ENCODE data around the gene MTOR. TPM values are rescaled to one million over a fixed set of nuclear protein-coding genes. Genes with fewer than 3 reads are reported as not detected.
"Not testable (repeated sequence)": the region's sequence is repeated elsewhere in the genome, so short reads cannot be mapped to it uniquely, and the experiment has no call there.

The MTOR gene
- total and polyA plus RNA-seq, 2 donors, result 25.2 to 31.3 TPM

DNA sequence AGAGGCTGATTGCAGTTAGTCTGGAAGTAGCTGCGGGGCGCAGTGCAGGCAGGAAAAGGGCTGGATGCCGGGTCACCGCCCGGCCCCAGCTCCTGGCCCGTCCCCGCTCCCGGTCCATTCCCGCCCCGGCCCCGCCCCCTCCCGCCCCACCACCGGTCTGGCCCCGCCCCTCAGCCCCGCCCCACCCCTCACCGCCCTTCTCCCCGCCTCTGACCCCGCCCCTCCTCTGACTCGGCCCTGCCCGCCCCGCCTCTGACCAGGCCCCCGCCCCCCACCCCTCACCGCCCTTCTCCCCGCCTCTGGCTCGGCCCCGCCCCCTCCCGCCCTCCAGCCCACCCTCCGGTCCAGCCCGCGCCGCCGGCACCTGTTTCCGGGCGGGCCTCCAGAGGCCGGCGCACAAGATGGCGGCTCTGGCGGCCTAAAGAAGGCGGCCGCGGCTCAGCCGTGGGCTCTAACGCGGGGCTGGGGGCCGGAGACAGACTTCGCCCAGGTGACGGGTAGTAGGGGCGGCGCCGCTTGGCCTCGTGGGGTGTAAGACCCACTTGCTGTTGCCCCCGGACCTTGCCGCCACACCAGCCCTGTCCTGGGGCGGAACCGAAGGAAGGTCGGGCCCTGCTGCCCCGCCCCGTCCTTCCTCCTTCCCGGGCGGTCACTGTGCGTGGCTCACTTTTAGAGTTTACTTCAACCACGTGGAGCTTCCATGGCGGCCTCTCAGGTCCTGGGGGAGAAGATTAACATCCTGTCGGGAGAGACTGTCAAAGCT, 10.7 kb upstream of the MTOR start, which contains the start of gene UBIAD1:
TSS of gene UBIAD1 (plus strand) at position 367 of the 763 bp plus-strand sequence. CDS start at position 701, 334 bp downstream.
- 1% methylated on average over 54 of the region's 64 CpGs for WGBS
- peak within 1 kb of the TSS; percentile 86 to 91 for H3K27ac ChIP-seq (ENCODE audit: low read depth in 1 of 2, low read length in 1 of 2)

DNA sequence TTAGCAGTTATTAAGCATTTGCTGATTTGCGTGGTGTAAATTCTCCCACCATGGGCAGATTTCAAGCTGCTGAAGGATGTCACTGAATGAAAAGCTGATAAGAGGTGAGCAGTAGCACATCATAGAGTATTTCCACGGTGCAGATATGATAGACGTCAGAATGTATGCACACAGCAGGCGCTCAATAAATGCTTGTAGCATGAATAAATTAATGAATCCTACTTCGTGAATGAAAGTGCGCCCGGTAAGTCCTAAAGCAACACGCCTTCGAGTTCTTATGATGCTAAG, 10.1 kb upstream of the MTOR start:
- no peak for DNase-seq (ENCODE audit: low read depth in 6 of 9, low spot score in 9 of 9)
- Histone ChIP-seq H3K4me1 (ENCODE audit: control insufficient read depth in 2 of 2, insufficient read depth in 2 of 2, low read length in 2 of 2) (peaks cover 17 to 25% of the 10 kb centered on the region in 2 donors), H3K27ac (ENCODE audit: low read depth in 1 of 2, low read length in 1 of 2) (no peak overlapping the region), H3K36me3 (ENCODE audit: control insufficient read depth in 2 of 2, insufficient read depth in 2 of 2, low read length in 1 of 2) (peaks cover 4 to 5% of the 10 kb centered on the region in 2 donors), H3K4me3 (ENCODE audit: low read length in 2 of 2) (peak overlapping the region; percentile 34 to 41), H3K9me3 (ENCODE audit: control insufficient read depth in 2 of 2, insufficient read depth in 1 of 2, low read length in 1 of 2) (peaks cover 0 to 3% of the 10 kb centered on the region in 2 donors), H3K27me3 (ENCODE audit: control insufficient read depth in 2 of 2, insufficient read depth in 1 of 2, low read length in 1 of 2) (no peaks in the 10 kb centered on the region)
- 24% methylated on average over 9 of the region's 9 CpGs for WGBS

More for the DNA sequence above, 10.7 kb upstream of the MTOR start, which contains the start of gene UBIAD1:
- DNase-seq (ENCODE audit: low read depth in 6 of 9, low spot score in 9 of 9), result peak in 7 of 9 donors; percentile 61 to 91 (median 79)
- H3K4me1 ChIP-seq (ENCODE audit: control insufficient read depth in 2 of 2, insufficient read depth in 2 of 2, low read length in 2 of 2), result peaks cover 17 to 25% of the 10 kb centered on the region in 2 donors
- no peaks in the 10 kb centered on the region for H3K27me3 ChIP-seq (ENCODE audit: control insufficient read depth in 2 of 2, insufficient read depth in 1 of 2, low read length in 1 of 2)
- peak within 1 kb of the TSS; percentile 97 to 98 for H3K4me3 ChIP-seq (ENCODE audit: low read length in 2 of 2)
- H3K9me3 ChIP-seq (ENCODE audit: control insufficient read depth in 2 of 2, insufficient read depth in 1 of 2, low read length in 1 of 2), result peaks cover 0 to 3% of the 10 kb centered on the region in 2 donors
- peaks cover 4 to 5% of the 10 kb centered on the region in 2 donors for H3K36me3 ChIP-seq (ENCODE audit: control insufficient read depth in 2 of 2, insufficient read depth in 2 of 2, low read length in 1 of 2)

DNA sequence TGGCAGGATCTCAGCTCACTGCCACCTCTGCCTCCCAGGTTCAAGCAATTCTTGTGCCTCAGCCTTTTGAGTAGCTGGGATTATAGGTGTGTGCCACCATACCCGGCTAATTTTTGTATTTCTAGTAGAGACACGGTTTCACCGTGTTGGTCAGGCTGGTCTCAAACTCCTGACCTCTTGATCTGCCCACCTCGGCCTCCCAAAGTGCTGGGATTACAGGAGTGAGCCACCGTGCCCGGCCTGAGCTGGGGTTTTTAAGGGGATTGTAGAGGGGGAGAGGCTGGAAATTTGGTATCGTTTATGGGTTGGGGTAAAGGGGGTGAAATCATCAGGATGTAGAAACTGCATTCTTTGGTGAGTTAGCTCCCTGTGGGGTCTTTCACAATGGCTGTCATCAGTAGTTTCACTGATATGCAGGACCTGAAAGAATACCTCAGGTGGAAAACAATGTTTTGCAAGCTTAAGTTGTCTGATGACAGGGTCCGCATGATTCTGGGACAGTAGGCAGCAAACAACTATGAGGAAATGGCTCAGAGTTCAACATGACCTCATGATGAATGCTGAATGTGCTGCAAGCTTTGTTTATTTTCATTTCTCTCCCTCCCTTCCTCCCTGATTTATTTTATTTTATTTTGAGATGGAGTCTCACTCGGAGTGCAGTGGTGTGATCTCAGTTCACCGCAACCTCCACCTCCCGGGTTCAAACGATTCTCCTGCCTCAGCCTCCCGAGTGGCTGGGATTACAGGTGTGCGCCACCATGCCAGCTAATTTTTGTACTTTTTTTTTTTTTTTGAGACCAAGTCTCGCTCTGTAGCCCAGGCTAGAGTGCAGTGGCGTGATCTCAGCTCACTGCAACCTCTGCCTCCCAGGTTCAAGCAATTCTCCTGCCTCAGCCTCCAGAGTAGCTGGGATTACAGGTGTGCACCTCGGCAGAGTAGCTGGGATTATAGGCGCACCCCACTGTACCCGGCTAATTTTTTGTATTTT, 5.3 kb upstream of the MTOR start:
- 94% methylated on average over 19 of the region's 19 CpGs for WGBS
- H3K36me3 ChIP-seq (ENCODE audit: control insufficient read depth in 2 of 2, insufficient read depth in 2 of 2, low read length in 1 of 2); H3K4me3 ChIP-seq (ENCODE audit: low read length in 2 of 2); H3K27me3 ChIP-seq (ENCODE audit: control insufficient read depth in 2 of 2, insufficient read depth in 1 of 2, low read length in 1 of 2); DNase-seq (ENCODE audit: low read depth in 6 of 9, low spot score in 9 of 9); H3K4me1 ChIP-seq (ENCODE audit: control insufficient read depth in 2 of 2, insufficient read depth in 2 of 2, low read length in 2 of 2); H3K27ac ChIP-seq (ENCODE audit: low read depth in 1 of 2, low read length in 1 of 2); H3K9me3 ChIP-seq (ENCODE audit: control insufficient read depth in 2 of 2, insufficient read depth in 1 of 2, low read length in 1 of 2): not testable (repeated sequence)

DNA sequence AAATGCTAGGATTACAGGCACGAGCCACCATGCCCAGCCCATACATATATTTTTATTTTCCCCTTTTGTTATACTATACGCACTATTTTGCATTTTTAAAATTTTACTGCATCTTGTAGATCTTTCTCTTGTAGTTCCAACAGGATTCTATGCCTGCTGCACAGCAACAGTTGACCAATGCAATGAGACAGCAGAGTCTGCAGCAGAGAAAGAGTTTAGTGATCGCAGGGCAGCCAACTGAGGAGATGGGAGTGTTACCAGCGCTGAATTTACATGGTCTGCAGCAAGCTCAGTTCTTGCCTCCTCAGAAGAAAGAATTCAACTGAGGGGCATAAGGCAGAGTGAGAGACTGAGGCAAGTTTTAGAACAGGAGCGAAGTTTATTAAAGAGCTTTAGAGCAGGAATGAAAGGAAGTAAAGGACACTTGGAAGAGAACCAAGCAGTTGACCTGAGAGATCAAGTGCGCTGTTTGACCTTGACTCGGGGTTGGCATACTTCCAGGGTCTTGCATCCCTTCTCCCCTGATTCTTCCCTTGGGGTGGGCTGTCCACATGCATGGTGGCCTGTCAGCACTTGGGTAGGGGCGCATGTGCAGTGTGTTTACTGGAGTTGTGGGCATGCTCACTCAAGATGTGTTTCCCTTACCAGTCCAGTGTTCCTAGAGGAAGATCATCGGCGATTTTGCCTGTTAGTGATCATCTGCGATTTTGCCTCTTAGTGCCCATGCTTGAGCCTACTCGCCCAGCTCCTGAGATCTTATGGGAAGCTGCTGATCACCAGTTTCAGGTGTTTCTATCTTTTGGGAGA, 4.1 kb upstream of the MTOR start:
- DNase-seq (ENCODE audit: low read depth in 6 of 9, low spot score in 9 of 9), result no peak
- Histone ChIP-seq H3K27me3 (ENCODE audit: control insufficient read depth in 2 of 2, insufficient read depth in 1 of 2, low read length in 1 of 2) (no peaks in the 10 kb centered on the region), H3K4me3 (ENCODE audit: low read length in 2 of 2) (no peak overlapping the region), H3K36me3 (ENCODE audit: control insufficient read depth in 2 of 2, insufficient read depth in 2 of 2, low read length in 1 of 2) (no peaks in the 10 kb centered on the region), H3K27ac (ENCODE audit: low read depth in 1 of 2, low read length in 1 of 2) (no peak overlapping the region), H3K9me3 (ENCODE audit: control insufficient read depth in 2 of 2, insufficient read depth in 1 of 2, low read length in 1 of 2) (no peaks in the 10 kb centered on the region), H3K4me1 (ENCODE audit: control insufficient read depth in 2 of 2, insufficient read depth in 2 of 2, low read length in 2 of 2) (peaks cover 3 to 8% of the 10 kb centered on the region in 2 donors)
- WGBS, result 96% methylated on average over 12 of the region's 12 CpGs

DNA sequence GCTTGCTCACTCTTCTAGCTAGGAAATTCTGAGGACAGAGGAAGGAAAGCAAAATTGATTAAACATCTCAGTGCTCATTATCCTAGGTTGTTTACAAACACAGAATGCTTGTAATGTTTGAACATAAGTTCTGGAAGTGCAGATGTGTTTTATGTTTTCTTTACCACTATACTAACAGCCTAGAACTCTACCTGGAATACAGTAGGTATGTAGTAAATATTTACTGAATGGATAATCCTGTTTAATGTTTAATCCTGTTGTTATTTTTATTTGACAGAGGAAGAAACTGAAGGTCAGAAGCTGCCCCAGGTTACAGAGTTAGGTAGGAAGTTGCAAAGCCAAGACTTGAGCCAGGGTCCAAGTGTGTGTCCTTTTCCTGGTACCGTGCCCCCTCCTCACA, 6.1 kb downstream of the MTOR start:
- Histone ChIP-seq H3K27me3 (ENCODE audit: control insufficient read depth in 2 of 2, insufficient read depth in 1 of 2, low read length in 1 of 2) (no peaks in the 10 kb centered on the region), H3K27ac (ENCODE audit: low read depth in 1 of 2, low read length in 1 of 2) (no peak overlapping the region), H3K4me1 (ENCODE audit: control insufficient read depth in 2 of 2, insufficient read depth in 2 of 2, low read length in 2 of 2) (peaks cover 0 to under 1% of the 10 kb centered on the region in 2 donors), H3K4me3 (ENCODE audit: low read length in 2 of 2) (no peak overlapping the region), H3K36me3 (ENCODE audit: control insufficient read depth in 2 of 2, insufficient read depth in 2 of 2, low read length in 1 of 2) (peaks cover 62 to 68% of the 10 kb centered on the region in 2 donors), H3K9me3 (ENCODE audit: control insufficient read depth in 2 of 2, insufficient read depth in 1 of 2, low read length in 1 of 2) (no peaks in the 10 kb centered on the region)
- WGBS, result 100% methylated on average over 1 of the region's 1 CpG
- DNase-seq (ENCODE audit: low read depth in 6 of 9, low spot score in 9 of 9), result no peak

DNA sequence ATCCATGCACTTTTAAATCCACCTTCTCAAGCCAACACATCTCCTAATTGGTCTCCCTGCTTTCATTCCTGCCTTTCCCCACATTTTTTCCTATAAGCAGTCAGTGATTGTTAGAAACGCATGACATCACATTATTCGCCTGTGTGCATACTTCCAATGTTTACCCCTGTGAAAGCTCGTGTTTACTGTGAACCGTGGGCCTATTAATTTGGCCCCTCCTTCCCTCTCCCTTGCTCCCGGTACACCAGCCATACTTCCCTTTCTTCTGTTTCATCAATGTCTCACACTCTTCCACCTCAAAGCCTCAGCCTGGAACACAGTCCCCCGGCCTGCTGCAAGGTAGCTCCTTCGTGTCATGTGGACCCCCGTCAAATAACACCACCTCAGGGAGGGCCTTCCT, 9.1 kb downstream of the MTOR start:
- Histone ChIP-seq H3K27ac (ENCODE audit: low read depth in 1 of 2, low read length in 1 of 2) (no peak overlapping the region), H3K27me3 (ENCODE audit: control insufficient read depth in 2 of 2, insufficient read depth in 1 of 2, low read length in 1 of 2) (no peaks in the 10 kb centered on the region), H3K9me3 (ENCODE audit: control insufficient read depth in 2 of 2, insufficient read depth in 1 of 2, low read length in 1 of 2) (no peaks in the 10 kb centered on the region), H3K4me3 (ENCODE audit: low read length in 2 of 2) (no peak overlapping the region), H3K36me3 (ENCODE audit: control insufficient read depth in 2 of 2, insufficient read depth in 2 of 2, low read length in 1 of 2) (peaks cover 61 to 65% of the 10 kb centered on the region in 2 donors), H3K4me1 (ENCODE audit: control insufficient read depth in 2 of 2, insufficient read depth in 2 of 2, low read length in 2 of 2) (no peaks in the 10 kb centered on the region)
- DNase-seq (ENCODE audit: low read depth in 6 of 9, low spot score in 9 of 9), result no peak
- 96% methylated on average over 8 of the region's 8 CpGs for WGBS

DNA sequence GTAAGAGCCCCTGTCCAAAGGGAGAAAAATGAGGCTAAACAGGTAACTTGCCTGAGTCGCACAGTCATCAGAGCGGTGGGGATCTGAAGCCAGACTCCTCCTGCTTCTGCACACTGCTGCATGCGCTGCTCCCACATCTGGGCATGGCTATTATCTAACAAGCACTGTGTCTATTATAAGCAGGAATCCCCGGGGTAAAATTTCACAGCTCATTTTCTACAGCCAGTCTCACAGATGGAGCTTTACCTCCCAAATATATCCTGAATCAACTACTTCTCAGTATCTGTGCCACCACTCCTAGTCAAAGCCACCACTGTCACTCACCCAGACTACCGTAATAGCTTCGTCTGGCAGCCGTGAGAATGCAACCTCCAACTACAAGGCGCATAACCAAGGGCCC, 9.8 kb downstream of the MTOR start:
- Histone ChIP-seq H3K4me3 (ENCODE audit: low read length in 2 of 2) (no peak overlapping the region), H3K27me3 (ENCODE audit: control insufficient read depth in 2 of 2, insufficient read depth in 1 of 2, low read length in 1 of 2) (no peaks in the 10 kb centered on the region), H3K27ac (ENCODE audit: low read depth in 1 of 2, low read length in 1 of 2) (no peak overlapping the region), H3K9me3 (ENCODE audit: control insufficient read depth in 2 of 2, insufficient read depth in 1 of 2, low read length in 1 of 2) (no peaks in the 10 kb centered on the region), H3K36me3 (ENCODE audit: control insufficient read depth in 2 of 2, insufficient read depth in 2 of 2, low read length in 1 of 2) (peaks cover 62 to 66% of the 10 kb centered on the region in 2 donors), H3K4me1 (ENCODE audit: control insufficient read depth in 2 of 2, insufficient read depth in 2 of 2, low read length in 2 of 2) (no peaks in the 10 kb centered on the region)
- no peak for DNase-seq (ENCODE audit: low read depth in 6 of 9, low spot score in 9 of 9)
- 97% methylated on average over 8 of the region's 8 CpGs for WGBS

DNA sequence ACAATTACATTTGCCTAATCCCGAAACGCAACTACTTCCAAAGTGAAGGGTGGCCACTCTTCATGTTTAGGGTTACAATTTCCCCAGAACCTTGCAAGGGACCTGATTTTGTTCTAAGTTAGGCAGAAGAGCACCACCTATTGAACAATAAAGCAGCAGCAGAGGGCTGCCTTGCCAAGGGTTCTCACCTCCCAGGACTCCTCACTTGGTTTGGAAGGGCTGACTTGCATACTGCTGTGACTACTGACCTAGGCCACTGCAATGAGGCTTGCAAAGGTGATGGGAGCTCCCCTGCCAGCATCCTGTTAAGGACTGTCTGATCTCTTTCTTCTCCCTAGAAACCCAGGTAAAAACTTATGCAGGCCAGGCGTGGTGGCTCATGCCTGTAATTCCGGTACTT, 14.2 kb downstream of the MTOR start:
- Histone ChIP-seq H3K4me3 (ENCODE audit: low read length in 2 of 2) (no peak overlapping the region), H3K4me1 (ENCODE audit: control insufficient read depth in 2 of 2, insufficient read depth in 2 of 2, low read length in 2 of 2) (no peaks in the 10 kb centered on the region), H3K27me3 (ENCODE audit: control insufficient read depth in 2 of 2, insufficient read depth in 1 of 2, low read length in 1 of 2) (no peaks in the 10 kb centered on the region), H3K36me3 (ENCODE audit: control insufficient read depth in 2 of 2, insufficient read depth in 2 of 2, low read length in 1 of 2) (peaks cover 57 to 61% of the 10 kb centered on the region in 2 donors), H3K27ac (ENCODE audit: low read depth in 1 of 2, low read length in 1 of 2) (no peak overlapping the region), H3K9me3 (ENCODE audit: control insufficient read depth in 2 of 2, insufficient read depth in 1 of 2, low read length in 1 of 2) (no peaks in the 10 kb centered on the region)
- WGBS, result over 99% methylated on average over 4 of the region's 4 CpGs
- no peak for DNase-seq (ENCODE audit: low read depth in 6 of 9, low spot score in 9 of 9)

Data from thymus (tissue), 11 donors.